GM18867 (cell line): ENCODE results near the gene DDAH2.
A peak's percentile ranks its signal among the peaks of the same experiment; 100 is the strongest.
"Not testable (repeated sequence)": the region's sequence is repeated elsewhere in the genome, so short reads cannot be mapped to it uniquely, and the experiment has no call there.

Source experiments
- ATAC-seq: cut with Tn5 transposase; IDR thresholded peaks from one replicate; pipeline ENCODE4 v1.9.1; 2021; ENCODE audit warnings: mild to moderate bottlenecking, moderate library complexity; ENCODE audit not compliant: unreplicated experiment

DDAH2 gene

DNA sequence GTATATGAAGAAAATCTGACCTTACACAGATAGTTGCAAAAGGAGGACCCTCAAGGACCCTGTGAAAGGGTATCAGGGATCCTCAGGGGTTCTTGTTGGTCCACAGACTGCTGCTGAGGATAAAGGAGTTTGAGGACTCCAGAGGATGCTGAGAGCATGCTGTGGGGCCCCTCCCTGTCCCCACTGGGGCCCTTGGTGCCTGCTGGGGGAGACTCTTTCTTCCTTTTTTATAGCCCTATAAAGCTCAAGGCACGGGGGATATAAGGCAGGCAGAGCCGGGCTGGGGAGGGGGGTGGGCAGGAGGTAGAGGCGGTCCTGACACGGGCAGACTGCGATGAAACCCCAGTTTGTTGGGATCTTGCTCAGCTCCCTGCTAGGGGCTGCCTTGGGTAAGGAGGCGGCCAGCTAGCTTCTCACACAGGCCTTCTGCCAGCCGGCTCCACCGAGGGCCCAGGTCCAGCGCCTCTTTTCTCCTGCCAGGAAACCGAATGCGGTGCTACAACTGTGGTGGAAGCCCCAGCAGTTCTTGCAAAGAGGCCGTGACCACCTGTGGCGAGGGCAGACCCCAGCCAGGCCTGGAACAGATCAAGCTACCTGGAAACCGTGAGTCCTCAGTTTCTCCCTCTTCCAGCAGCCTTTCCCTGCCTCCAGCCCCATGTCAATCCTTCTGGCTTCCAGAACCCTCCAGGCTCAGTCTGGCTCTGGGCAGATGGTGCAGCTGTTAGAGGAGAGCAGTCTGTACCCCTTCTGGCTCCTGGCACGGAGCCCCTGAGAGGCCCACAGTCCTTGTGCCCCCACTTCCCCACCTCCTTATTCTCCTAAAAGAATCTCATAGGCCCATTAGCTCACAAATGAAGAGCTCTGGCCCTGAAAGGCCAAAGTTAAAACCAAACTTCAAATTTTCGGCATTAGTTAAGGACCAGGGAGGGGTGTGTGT lies 13.8 kb downstream of the DDAH2 start, which contains the start of gene LY6G6D:
LY6G6D (plus strand) TSS at position 327 of the 937 bp plus-strand sequence; CDS start at position 335, 8 bp downstream.
- ATAC-seq: no peak

DNA sequence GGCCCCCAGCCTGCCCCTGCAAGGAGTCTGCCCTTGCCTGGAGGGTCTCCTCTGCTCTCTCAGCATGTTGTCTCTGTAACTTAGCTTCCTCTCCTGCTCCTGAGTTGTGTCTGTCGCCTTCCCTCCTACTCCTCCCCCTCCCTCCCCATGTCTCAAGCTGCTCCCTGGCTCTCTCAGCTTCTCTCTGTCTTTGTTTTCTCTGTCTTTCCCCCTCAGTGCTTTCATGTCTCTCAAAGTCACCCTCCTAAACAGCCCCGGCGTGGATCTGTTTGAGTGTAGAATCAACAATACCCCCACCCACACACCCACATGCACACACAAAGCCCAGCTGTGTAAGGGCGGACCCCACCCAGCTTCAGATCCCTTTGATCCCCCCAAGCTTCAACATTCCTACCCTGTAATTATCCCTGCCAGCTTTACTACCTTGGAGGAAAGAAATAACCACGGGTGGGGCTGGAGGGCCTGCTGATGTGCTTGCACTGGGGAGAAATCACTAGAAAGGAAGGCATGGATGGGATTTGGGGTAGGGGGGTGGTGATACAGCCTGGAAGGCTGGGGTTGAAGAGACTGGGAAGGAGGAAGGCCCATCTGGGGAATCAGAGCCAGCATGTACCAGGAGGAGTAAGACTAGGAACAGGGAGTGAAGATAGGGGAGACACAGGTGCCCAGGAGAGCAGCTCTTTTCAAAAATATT lies 15.0 kb downstream of the DDAH2 start:
- no peak for ATAC-seq

- no peak for ATAC-seq
These were observed 15.6 kb downstream of the DDAH2 start for GRCh38 chr6:31713465-31713864.

DNA sequence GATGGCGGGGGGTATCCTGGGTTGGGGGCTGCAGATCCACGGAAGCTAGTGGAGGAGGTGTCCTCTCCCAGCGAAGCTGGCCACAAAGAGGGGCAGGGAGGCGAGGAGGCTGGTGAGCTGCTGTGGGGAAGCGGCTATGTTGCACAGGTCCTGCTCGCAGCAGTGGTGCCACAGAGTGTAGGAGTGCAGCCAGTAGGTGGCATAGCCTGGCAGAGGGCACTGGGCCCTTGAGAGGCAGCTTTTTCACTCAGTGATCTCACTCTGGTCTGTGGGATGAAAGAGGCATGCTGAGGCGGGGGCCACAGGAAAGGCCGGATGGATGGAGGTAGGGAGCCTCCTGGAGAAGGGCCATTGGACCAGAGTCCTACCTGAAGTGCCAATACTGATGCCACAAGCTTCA lies 16.8 kb downstream of the DDAH2 start:
- no peak for ATAC-seq

- ATAC-seq: no peak
These were observed 17.9 kb downstream of the DDAH2 start for GRCh38 chr6:31711233-31711632.

GRCh38 chr6:31710523-31711219 lies 18.4 kb downstream of the DDAH2 start:
- no peak for ATAC-seq

- ATAC-seq: not testable (repeated sequence)
These were observed 19.9 kb downstream of the DDAH2 start for GRCh38 chr6:31709157-31709556.

DNA sequence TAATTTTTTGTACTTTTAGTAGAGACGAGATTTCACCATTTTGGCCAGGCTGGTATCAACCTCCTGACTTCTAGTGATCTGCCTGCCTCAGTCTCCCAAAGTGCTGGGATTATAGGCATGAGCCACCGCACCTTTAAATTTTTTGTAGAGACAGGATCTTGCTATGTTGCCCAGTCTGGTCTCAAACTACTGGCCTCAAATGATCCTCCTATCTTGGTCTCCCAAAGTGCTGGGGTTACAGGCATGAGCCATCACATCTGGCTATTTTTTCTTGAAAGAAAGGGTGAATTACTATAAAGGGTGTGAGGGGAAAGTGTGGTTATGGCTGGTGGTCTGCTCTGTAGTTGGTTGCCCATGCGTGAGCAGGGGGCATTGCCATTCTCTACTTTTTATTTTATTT lies 20.9 kb downstream of the DDAH2 start:
- no peak for ATAC-seq

GRCh38 chr6:31707701-31708100 lies 21.4 kb downstream of the DDAH2 start:
- no peak for ATAC-seq

- no peak for ATAC-seq
These were observed 22.5 kb downstream of the DDAH2 start, which contains the start of gene LY6G6F for GRCh38 chr6:31706599-31706998. Gene LY6G6F (plus strand): TSS chr6:31706866. CDS start chr6:31706907, 41 bp downstream.

DNA sequence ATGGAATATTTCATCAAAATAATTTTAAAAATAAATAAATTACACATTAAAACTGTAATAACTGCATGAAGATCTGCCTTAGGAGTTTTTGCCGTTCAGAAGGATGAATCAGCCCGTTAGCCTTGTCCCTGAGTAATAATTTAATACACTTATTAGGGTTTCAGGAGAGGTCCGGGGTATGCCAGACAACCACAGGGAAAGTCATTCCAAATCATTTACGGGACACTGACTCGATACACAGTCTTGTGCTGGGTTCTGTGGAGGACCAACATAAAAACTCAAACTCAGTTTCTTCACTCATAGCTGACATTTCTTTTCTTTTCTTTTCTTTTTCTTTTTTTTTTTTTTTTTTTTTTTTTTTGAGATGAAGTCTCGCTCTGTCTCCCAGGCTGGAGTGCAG lies 23.2 kb downstream of the DDAH2 start:
- ATAC-seq: no peak

GRCh38 chr6:31702819-31703716 lies 26.0 kb downstream of the DDAH2 start, which contains the start of gene ABHD16A:
Gene ABHD16A (minus strand): TSS chr6:31703324. CDS start chr6:31703281, 43 bp downstream.
- ATAC-seq: peak; percentile 89

DNA sequence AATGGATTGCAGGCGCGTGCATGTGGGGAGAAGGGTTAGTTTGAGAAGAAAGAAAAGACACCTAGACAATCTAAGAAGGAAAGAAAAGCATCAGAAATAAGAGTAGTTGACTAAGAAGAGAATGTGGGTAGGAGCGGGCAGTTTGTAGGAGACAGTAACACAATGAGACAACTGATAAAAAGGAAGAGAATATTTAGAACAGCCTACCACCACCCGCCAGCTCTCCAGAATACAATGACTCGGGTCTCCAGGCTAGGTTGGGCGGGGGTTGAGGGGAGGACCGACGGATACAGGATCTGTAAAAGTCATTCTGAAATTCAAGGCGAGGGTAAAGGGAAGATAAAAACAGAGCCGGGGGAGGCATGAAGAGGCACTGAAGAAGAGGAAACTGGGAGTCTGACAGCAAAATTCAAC lies 26.7 kb downstream of the DDAH2 start:
- ATAC-seq: peak; percentile 3

DNA sequence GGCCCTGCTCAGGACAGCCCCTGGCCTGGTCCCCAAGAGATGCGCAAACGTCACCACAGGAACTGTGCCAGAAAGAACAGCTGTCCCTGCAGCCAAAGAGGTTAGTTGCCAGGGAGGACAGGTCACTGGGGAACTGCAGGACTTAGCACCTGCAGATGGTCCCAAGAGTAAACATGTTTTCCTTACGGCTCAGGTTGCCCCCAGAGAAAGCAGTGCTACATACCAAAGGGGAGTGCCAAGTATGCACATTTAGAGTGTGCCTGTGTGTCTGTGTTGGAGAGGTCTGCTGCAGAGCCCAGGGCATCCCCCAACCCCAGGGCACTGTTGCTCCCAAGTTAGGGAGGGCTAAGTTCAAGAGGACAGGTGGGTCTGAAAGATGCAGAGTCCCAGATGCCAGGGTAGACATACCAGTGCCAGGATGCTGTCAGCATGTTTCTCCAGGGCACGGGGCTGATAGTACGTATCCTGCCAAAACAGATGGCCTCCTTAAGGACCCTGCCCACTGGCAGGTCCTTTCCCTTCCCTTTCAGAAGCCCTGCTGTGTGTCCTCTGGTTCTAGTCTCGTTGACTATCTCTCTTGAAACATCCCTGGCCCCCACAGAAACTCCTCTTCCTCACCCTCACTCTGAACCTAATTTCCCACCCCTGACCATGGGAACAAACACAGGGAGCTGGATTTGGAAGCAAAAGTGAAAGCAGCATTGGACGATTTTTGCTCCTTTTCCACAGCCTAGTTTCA lies 27.3 kb downstream of the DDAH2 start:
- no peak for ATAC-seq

GRCh38 chr6:31700740-31701401 lies 28.2 kb downstream of the DDAH2 start:
- no peak for ATAC-seq

DNA sequence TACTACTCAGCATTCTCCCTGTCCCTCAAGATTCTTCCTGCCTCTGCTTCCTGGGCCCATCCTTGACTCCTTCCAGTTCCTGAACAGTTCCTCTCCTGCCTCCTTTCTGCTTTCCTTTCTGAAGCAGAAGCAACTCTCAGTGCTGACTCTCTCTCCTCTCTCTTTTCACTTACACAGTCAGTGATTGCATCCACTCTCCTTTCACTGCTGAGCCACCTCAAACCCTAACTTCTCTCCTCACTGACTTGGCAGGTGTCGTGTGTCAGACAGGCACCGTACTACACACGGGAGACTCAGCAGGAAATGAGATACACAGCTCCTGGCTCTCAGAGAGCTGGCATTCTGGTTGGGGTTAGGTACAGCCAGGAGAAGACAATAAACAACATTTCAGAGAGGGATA lies 31.5 kb downstream of the DDAH2 start:
- ATAC-seq: no peak

- no peak for ATAC-seq
These were observed 35.6 kb downstream of the DDAH2 start for GRCh38 chr6:31693535-31693934.

DNA sequence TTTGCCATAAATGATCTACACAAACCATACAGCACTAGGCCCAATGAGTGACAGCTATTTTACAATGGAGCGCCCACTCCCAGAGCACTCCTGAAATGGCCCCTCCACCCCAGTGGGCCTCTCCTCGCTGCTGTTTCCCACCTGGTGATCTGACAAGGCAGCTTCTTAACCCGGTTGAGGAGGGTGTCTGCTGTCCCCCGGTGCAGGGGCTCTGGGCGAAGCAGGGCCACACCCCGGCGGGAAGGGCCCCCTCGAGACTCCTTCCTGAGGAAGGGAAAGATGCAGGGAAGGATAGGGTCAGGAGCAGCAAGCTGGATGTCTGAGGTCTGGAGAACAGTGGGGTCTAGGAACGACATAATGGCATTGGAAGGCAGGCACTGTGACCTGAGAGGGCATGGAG lies 36.2 kb downstream of the DDAH2 start:
- ATAC-seq: no peak

- ATAC-seq: no peak
These were observed 36.7 kb downstream of the DDAH2 start for GRCh38 chr6:31692353-31692752.
